Omental fat pad (tissue), 4 donors: Measurements from ENCODE around the gene PAPSS2. TPM values are rescaled to one million over a fixed set of nuclear protein-coding genes. Genes with fewer than 3 reads are reported as not detected.

Experiments used
- ATAC-seq: fragments of 150-250 bp; one replicate; pipeline ENCODE4 v1.9.1; 2016; ENCODE audit warnings: mild to moderate bottlenecking, moderate library complexity; ENCODE audit not compliant: low FRiP score
- DNase-seq: peaks from one replicate; pipeline ENCODE4 v3.0.0-alpha.2; 2019; ENCODE audit warnings: low spot score
- CTCF ChIP-seq, 3 donors: fragments of 450-650 bp; IDR thresholded peaks; one replicate each; pipeline ENCODE4 v1.5.1; 2016 to 2017; ENCODE audit warnings: antibody characterized with exemption in 3 of 3, mild to moderate bottlenecking in 3 of 3, moderate library complexity in 2 of 3
- total RNA-seq, 4 donors: library from RNA; depleted of rRNA; stranded (reverse); fragments of >200 nt; gene quantifications; one replicate each; pipeline ENCODE4 v1.1.0, GENCODE V29; 2016

The PAPSS2 gene
- total RNA-seq, 4 donors from 2014 or later = 57.1 to 101 (median 67.0) TPM

DNA sequence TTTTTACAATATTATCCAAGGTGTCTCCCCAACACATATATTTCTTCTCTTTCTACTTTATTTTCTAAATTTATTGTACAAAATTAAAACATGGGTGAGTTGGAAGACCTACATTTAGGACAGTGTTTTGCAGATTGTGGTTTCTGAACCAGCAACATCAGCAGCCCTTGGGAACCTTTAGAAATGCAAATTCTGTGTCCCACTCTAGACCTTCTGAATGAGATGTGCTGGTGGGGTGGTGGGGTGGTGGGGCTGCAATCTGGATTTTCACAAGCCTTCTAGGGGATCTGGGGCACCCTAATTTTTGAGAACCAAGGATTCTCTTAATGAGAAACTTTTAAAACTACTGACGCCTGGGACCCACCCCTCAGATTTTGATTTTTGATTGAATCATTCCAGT is 7.4 kb upstream of the PAPSS2 start:
- no peak for TF ChIP-seq CTCF (IDR thresholded peaks at IDR 0.05)
- ATAC-seq (no peak), DNase-seq (no peak)

GRCh38 chr10:87654212-87654611 is 5.5 kb upstream of the PAPSS2 start:
- TF ChIP-seq CTCF (IDR thresholded peaks at IDR 0.05) = no peak
- ATAC-seq (no peak), DNase-seq (no peak)

DNA sequence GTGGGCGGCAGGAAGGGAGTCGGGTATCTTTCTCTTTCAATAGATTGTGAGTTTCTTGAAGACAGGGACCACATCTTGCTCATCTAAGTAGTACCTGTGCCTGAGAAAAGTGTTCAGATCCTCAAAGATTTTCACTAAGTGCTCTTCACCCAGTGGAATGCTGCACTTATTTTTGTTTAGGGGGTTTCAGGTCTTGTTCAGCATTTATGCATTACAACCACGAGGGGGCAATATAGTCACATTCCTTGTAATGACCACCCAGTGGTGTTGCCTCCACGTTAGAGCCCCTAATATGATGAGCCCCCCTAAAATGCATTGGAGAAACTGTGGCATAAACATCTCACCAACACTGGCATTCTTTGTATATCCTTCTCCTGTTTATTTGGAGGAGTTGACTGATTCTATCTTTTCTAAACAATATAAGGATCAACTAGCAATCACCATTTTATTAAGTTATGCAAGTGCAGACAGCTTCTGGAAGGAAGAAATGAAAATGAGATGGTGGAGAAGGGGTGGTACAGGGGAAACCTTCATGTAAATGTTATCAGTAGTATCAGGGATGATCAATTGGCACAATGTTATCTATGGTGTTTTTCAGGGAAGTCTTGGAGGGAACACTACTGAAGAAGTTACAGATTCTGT is 3.1 kb upstream of the PAPSS2 start:
- ATAC-seq (no peak), DNase-seq (no peak)
- peak in 1 of 3 donors; percentile 37 for TF ChIP-seq CTCF (IDR thresholded peaks at IDR 0.05)

- peak; percentile 72 for ATAC-seq
- no peak for TF ChIP-seq CTCF (IDR thresholded peaks at IDR 0.05)
- no peak for DNase-seq
Observed at GRCh38 chr10:87657371-87657770, 2.3 kb upstream of the PAPSS2 start.

GRCh38 chr10:87658321-87658795 is 1.3 kb upstream of the PAPSS2 start:
- ATAC-seq (no peak), DNase-seq (no peak)
- no peak for TF ChIP-seq CTCF (IDR thresholded peaks at IDR 0.05)

DNA sequence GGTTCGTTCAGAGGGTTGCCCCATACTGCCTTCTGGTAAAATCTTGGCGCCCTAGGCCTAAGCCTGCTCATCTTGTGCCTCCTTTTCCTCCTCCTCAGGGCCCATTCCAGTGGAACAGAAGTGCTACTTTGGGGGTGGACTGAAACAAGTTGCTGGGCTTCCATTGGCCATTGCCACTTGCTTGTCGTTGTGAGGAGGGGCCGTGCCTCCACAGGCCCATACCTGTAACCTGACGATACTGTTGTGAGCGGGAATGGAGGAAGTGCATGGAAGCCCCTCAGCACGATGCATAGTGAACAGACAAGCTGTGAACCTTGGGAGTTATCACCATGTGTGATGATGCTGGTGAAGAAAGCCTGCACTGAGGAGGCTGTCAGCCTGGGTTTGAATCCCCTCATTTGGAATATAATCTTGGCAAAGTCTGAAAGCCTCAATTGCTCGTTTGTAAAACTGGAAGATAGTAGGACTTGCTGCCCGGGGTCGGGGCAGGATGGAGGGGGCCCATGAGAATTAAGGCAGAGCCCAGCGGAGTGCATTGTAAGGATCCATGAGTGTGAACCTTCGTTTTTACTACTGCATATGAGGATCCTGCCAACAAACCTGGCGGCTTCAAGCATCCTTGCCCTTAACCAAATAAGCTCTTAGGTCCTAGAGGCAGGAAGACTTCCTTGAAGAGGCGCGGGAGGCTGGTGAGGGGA is 671 bp upstream of the PAPSS2 start:
- no peak for TF ChIP-seq CTCF (IDR thresholded peaks at IDR 0.05)
- ATAC-seq = peak; percentile 2
- DNase-seq = no peak
